Trophoblast cell (in vitro differentiated cells and primary cell): ENCODE data around the gene TLN1.
A peak's percentile ranks its signal among the peaks of the same experiment; 100 is the strongest.

Experiments used
- DNase-seq, 2 donors: peaks; one replicate each; pipeline ENCODE4 v3.0.0-alpha.2; 2016
- H2AFZ ChIP-seq: 2 replicates; pipeline ENCODE4 v1.6.1; 2013; ENCODE audit warnings: low read length, moderate library complexity, mild to moderate bottlenecking; ENCODE audit not compliant: insufficient read depth, poor library complexity
- H2AK5ac ChIP-seq: 2 replicates; pipeline ENCODE4 v1.6.1; 2013; ENCODE audit warnings: mild to moderate bottlenecking, low read length
- H2BK120ac ChIP-seq: 2 replicates; pipeline ENCODE4 v1.6.1; 2013; ENCODE audit warnings: low read length, mild to moderate bottlenecking, moderate library complexity; ENCODE audit not compliant: insufficient read depth, poor library complexity
- H2BK12ac ChIP-seq: 2 replicates; pipeline ENCODE4 v1.6.1; 2013; ENCODE audit warnings: mild to moderate bottlenecking, low read length, moderate library complexity
- H2BK5ac ChIP-seq: 2 replicates; pipeline ENCODE4 v1.6.1; 2013; ENCODE audit warnings: low read length, low read depth, moderate library complexity, mild to moderate bottlenecking; ENCODE audit not compliant: poor library complexity
- H3K14ac ChIP-seq: 2 replicates; pipeline ENCODE4 v1.6.1; 2013; ENCODE audit warnings: mild to moderate bottlenecking, low read length
- H3K18ac ChIP-seq: 2 replicates; pipeline ENCODE4 v1.6.1; 2013; ENCODE audit warnings: mild to moderate bottlenecking, low read length
- H3K23ac ChIP-seq: 2 replicates; pipeline ENCODE4 v1.6.1; 2013; ENCODE audit warnings: low read length
- H3K27ac ChIP-seq: 2 replicates; pipeline ENCODE4 v1.5.1; 2013; ENCODE audit warnings: low read depth, mild to moderate bottlenecking, inconsistent platforms, low read length, moderate library complexity
- H3K27me3 ChIP-seq: 2 replicates; pipeline ENCODE4 v1.6.1; 2013; ENCODE audit warnings: inconsistent platforms, mild to moderate bottlenecking, low read length, moderate library complexity; ENCODE audit not compliant: insufficient read depth
- H3K36me3 ChIP-seq, 2 experiments: 1 replicate in 1 of 2; 2 replicates in 1 of 2; pipeline ENCODE4 v1.6.1; 2013; ENCODE audit warnings: low read length in 2 of 2, mild to moderate bottlenecking in 2 of 2, moderate library complexity in 1 of 2; ENCODE audit not compliant: insufficient read depth in 2 of 2, control insufficient read depth in 1 of 2
- H3K4ac ChIP-seq: 2 replicates; pipeline ENCODE4 v1.6.1; 2013; ENCODE audit warnings: low read depth, mild to moderate bottlenecking, low read length, moderate library complexity
- H3K4me1 ChIP-seq, 2 experiments: 1 replicate in 1 of 2; 2 replicates in 1 of 2; pipeline ENCODE4 v1.6.1; 2013; ENCODE audit warnings: low read length in 2 of 2, mild to moderate bottlenecking in 2 of 2, moderate library complexity in 1 of 2; ENCODE audit not compliant: insufficient read depth in 2 of 2, control insufficient read depth in 1 of 2
- H3K4me2 ChIP-seq: 2 replicates; pipeline ENCODE4 v1.6.1; 2013; ENCODE audit warnings: inconsistent platforms, mild to moderate bottlenecking, low read length, moderate library complexity
- H3K4me3 ChIP-seq: 2 replicates; pipeline ENCODE4 v1.5.1; 2013; ENCODE audit warnings: mild to moderate bottlenecking, low read depth, low read length, inconsistent platforms
- H3K79me1 ChIP-seq: one replicate; pipeline ENCODE4 v1.6.1; 2013; ENCODE audit warnings: low read length
- H3K79me2 ChIP-seq: 2 replicates; pipeline ENCODE4 v1.6.1; 2013; ENCODE audit warnings: low read length, mild to moderate bottlenecking; ENCODE audit not compliant: control insufficient read depth, insufficient read depth, poor library complexity
- H3K9ac ChIP-seq: 2 replicates; pipeline ENCODE4 v1.6.1; 2013; ENCODE audit warnings: mild to moderate bottlenecking, low read length
- H3K9me3 ChIP-seq: 2 replicates; pipeline ENCODE4 v1.6.1; 2013; ENCODE audit warnings: low read depth, mild to moderate bottlenecking, control low read depth, inconsistent platforms, low read length; ENCODE audit not compliant: insufficient read depth
- H4K12ac ChIP-seq: 2 replicates; pipeline ENCODE4 v1.6.1; 2013; ENCODE audit warnings: low read depth, mild to moderate bottlenecking, low read length, moderate library complexity
- H4K8ac ChIP-seq: 2 replicates; pipeline ENCODE4 v1.6.1; 2013; ENCODE audit warnings: low read depth, mild to moderate bottlenecking, low read length, moderate library complexity
- H4K91ac ChIP-seq: one replicate; pipeline ENCODE4 v1.6.1; 2013; ENCODE audit warnings: low read depth, mild to moderate bottlenecking, low read length, moderate library complexity
- WGBS: extraction: QIAGEN DNeasy Blood & Tissue Kit; methylation state at CpG from one replicate; pipeline ENCODE4 v1.1.7; 2013; ENCODE audit warnings: missing lambda C conversion rate; ENCODE audit not compliant: insufficient read length, insufficient coverage; ENCODE audit errors: extremely low coverage; 5-methylcytosine and 5-hydroxymethylcytosine counted together

Gene TLN1

DNA sequence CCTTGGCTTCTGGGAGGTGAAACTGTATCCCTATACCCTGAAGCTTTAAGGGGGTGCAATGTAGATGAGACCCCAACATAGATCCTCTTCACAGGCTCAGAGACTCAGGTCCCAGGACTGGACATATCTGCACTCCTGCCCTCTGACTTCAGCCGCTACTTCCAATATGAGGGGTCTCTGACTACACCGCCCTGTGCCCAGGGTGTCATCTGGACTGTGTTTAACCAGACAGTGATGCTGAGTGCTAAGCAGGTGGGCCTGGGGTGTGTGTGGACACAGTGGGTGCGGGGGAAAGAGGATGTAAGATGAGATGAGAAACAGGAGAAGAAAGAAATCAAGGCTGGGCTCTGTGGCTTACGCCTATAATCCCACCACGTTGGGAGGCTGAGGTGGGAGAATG, 52.9 kb downstream of the TLN1 start:
- H3K27me3 ChIP-seq: no peaks in the 10 kb centered on the region

DNA sequence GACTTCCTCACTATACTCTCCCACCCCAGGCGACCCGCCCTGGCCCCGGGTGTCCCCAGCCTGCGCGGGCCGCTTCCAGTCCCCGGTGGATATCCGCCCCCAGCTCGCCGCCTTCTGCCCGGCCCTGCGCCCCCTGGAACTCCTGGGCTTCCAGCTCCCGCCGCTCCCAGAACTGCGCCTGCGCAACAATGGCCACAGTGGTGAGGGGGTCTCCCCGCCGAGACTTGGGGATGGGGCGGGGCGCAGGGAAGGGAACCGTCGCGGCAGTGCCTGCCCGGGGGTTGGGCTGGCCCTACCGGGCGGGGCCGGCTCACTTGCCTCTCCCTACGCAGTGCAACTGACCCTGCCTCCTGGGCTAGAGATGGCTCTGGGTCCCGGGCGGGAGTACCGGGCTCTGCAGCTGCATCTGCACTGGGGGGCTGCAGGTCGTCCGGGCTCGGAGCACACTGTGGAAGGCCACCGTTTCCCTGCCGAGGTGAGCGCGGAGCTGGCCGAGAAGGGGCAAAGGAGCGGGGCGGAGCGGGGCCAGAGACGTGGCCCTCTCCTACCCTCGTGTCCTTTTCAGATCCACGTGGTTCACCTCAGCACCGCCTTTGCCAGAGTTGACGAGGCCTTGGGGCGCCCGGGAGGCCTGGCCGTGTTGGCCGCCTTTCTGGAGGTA, 56.1 kb downstream of the TLN1 start:
- Histone ChIP-seq H3K36me3 (no peaks in the 10 kb centered on the region), H3K9me3 (no peaks in the 10 kb centered on the region), H3K4me2 (peak overlapping the region; percentile 97), H3K27me3 (peaks cover 3% of the 10 kb centered on the region), H3K18ac (no peak overlapping the region), H3K79me1 (peaks cover 3% of the 10 kb centered on the region), H2BK120ac (no peak overlapping the region), H2AFZ (peak overlapping the region; percentile 84), H3K14ac (peak overlapping the region; percentile 16), H2BK5ac (no peak overlapping the region), H2BK12ac (no peak overlapping the region), H4K91ac (peak overlapping the region; percentile 16), H3K27ac (no peak overlapping the region), H3K79me2 (no peaks in the 10 kb centered on the region), H4K12ac (peak overlapping the region; percentile 10), H3K9ac (peak overlapping the region; percentile 20), H4K8ac (peak overlapping the region; percentile 67), H3K23ac (no peak overlapping the region), H3K4ac (no peak overlapping the region), H2AK5ac (no peak overlapping the region), H3K4me3 (peak overlapping the region; percentile 62), H3K4me1 (peaks cover 5 to 11% of the 10 kb centered on the region in 2 experiments)
- no CpG with 5 or more reads among the region's 51 CpGs for WGBS
- DNase-seq: no peak

More for the DNA sequence above, 52.9 kb downstream of the TLN1 start:
- H4K91ac ChIP-seq: no peak overlapping the region
- no peaks in the 10 kb centered on the region for H3K79me2 ChIP-seq
- H3K18ac ChIP-seq: no peak overlapping the region
- no peak overlapping the region for H2AK5ac ChIP-seq
- peaks cover 3% of the 10 kb centered on the region for H3K79me1 ChIP-seq
- no peak overlapping the region for H3K4ac ChIP-seq
- no peak overlapping the region for H3K4me3 ChIP-seq
- no peak for DNase-seq
- H3K14ac ChIP-seq: no peak overlapping the region
- H4K8ac ChIP-seq: no peak overlapping the region
- no peak overlapping the region for H2BK12ac ChIP-seq
- H4K12ac ChIP-seq: no peak overlapping the region
- peaks cover 5 to 11% of the 10 kb centered on the region in 2 experiments for H3K4me1 ChIP-seq
- peaks cover 17 to 26% of the 10 kb centered on the region in 2 experiments for H3K36me3 ChIP-seq
- no CpG with 5 or more reads among the region's 5 CpGs for WGBS
- H2BK120ac ChIP-seq: no peak overlapping the region
- H3K9me3 ChIP-seq: no peaks in the 10 kb centered on the region
- no peak overlapping the region for H3K4me2 ChIP-seq
- no peak overlapping the region for H2AFZ ChIP-seq
- no peak overlapping the region for H3K27ac ChIP-seq
- H3K23ac ChIP-seq: no peak overlapping the region
- H3K9ac ChIP-seq: no peak overlapping the region
- no peak overlapping the region for H2BK5ac ChIP-seq

DNA sequence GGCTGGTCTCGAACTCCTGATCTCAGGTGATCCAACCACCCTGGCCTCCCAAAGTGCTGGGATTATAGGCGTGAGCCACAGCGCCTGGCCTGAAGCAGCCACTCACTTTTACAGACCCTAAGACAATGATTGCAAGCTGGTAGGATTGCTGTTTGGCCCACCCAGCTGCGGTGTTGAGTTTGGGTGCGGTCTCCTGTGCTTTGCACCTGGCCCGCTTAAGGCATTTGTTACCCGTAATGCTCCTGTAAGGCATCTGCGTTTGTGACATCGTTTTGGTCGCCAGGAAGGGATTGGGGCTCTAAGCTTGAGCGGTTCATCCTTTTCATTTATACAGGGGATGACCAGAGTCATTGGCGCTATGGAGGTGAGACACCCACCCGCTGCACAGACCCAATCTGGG, 56.8 kb downstream of the TLN1 start:
- no peak overlapping the region for H2AK5ac ChIP-seq
- no peak for DNase-seq

DNA sequence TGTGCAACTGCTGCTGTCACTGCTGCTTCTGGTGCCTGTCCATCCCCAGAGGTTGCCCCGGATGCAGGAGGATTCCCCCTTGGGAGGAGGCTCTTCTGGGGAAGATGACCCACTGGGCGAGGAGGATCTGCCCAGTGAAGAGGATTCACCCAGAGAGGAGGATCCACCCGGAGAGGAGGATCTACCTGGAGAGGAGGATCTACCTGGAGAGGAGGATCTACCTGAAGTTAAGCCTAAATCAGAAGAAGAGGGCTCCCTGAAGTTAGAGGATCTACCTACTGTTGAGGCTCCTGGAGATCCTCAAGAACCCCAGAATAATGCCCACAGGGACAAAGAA, 58.0 kb downstream of the TLN1 start:
- Histone ChIP-seq H3K23ac (no peak overlapping the region), H2BK12ac (no peak overlapping the region), H3K4ac (no peak overlapping the region), H3K18ac (no peak overlapping the region), H3K9ac (no peak overlapping the region), H2BK120ac (no peak overlapping the region), H3K27me3 (peaks cover 3% of the 10 kb centered on the region), H4K91ac (no peak overlapping the region), H3K4me2 (no peak overlapping the region), H3K14ac (no peak overlapping the region), H2BK5ac (no peak overlapping the region), H4K8ac (no peak overlapping the region), H3K36me3 (no peaks in the 10 kb centered on the region), H3K4me1 (peaks cover 5 to 15% of the 10 kb centered on the region in 2 experiments), H3K79me1 (peaks cover 3% of the 10 kb centered on the region), H3K9me3 (no peaks in the 10 kb centered on the region), H4K12ac (no peak overlapping the region), H2AK5ac (no peak overlapping the region), H3K27ac (no peak overlapping the region), H2AFZ (no peak overlapping the region), H3K79me2 (no peaks in the 10 kb centered on the region), H3K4me3 (no peak overlapping the region)
- no peak for DNase-seq
- WGBS: no CpG with 5 or more reads among the region's 3 CpGs

More for the DNA sequence above, 56.8 kb downstream of the TLN1 start:
- H3K79me2 ChIP-seq: no peaks in the 10 kb centered on the region
- no peak overlapping the region for H3K14ac ChIP-seq
- no peak overlapping the region for H3K23ac ChIP-seq
- H2BK5ac ChIP-seq: no peak overlapping the region
- no peak overlapping the region for H2BK120ac ChIP-seq
- H3K27me3 ChIP-seq: peaks cover 3% of the 10 kb centered on the region
- H3K79me1 ChIP-seq: peaks cover 3% of the 10 kb centered on the region
- H2AFZ ChIP-seq: peak overlapping the region; percentile 84
- H4K12ac ChIP-seq: no peak overlapping the region
- peak overlapping the region; percentile 15 for H4K91ac ChIP-seq
- H2BK12ac ChIP-seq: no peak overlapping the region
- H3K18ac ChIP-seq: no peak overlapping the region
- H4K8ac ChIP-seq: peak overlapping the region; percentile 67
- no CpG with 5 or more reads among the region's 13 CpGs for WGBS
- H3K27ac ChIP-seq: no peak overlapping the region
- no peaks in the 10 kb centered on the region for H3K9me3 ChIP-seq
- peaks cover 5 to 11% of the 10 kb centered on the region in 2 experiments for H3K4me1 ChIP-seq
- no peaks in the 10 kb centered on the region for H3K36me3 ChIP-seq
- H3K4me3 ChIP-seq: peak overlapping the region; percentile 62
- peak overlapping the region; percentile 97 for H3K4me2 ChIP-seq
- no peak overlapping the region for H3K4ac ChIP-seq
- H3K9ac ChIP-seq: peak overlapping the region; percentile 3
